HT1080 (cell line): Measurements from ENCODE around the gene TNIK. TPM values are rescaled to one million over a fixed set of nuclear protein-coding genes. Genes with fewer than 3 reads are reported as not detected.

Experiments
- DNase-seq: peaks from one replicate; pipeline ENCODE4 v3.0.0-alpha.2; 2015; ENCODE audit warnings: low read depth
- total RNA-seq: library from RNA; depleted of rRNA; stranded (reverse); fragments of >200 nt; shearing (Covaris generic); gene quantifications from 2 replicates; pipeline ENCODE4 v1.2.3, GENCODE V29; 2014

TNIK gene
- total RNA-seq, 1 experiment from 2014 or later = 16.1 TPM

DNA sequence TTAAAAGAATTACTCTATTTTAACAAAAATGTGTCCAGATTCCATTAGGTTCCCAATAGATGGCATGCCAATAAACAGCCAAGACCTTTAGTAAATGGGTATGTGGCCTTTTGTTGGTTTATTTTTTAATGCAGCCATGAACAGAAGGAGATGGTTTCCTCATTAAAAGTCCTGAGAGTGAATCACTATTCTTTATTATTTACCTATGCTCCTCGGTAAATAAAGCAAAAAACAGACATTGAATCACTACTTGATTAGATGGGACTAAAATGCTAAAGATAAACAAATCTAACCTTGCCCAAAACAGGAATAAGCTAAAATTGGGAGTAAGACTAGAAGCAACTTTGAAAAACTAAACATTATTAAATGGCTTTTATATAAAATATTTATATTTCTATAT is 94.2 kb downstream of the TNIK start:
- no peak for DNase-seq

DNA sequence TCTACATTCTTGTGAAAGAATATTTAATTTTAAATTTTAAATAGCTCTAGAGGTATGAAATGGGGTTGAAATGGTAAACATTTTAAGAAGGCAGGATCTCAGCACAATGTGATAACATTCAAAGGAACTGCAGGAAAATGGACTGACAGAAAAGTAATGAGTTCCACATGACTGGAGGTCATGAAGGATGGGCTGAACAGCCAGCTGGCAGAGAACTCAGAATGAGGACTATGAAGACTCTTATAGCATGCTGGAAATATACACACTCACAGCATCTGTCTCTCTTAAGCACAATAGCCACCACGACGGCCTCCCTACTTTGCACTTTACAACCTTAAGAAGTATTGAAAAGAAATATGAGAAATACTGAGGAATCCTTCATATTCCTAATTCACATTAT is 94.7 kb downstream of the TNIK start:
- no peak for DNase-seq

DNA sequence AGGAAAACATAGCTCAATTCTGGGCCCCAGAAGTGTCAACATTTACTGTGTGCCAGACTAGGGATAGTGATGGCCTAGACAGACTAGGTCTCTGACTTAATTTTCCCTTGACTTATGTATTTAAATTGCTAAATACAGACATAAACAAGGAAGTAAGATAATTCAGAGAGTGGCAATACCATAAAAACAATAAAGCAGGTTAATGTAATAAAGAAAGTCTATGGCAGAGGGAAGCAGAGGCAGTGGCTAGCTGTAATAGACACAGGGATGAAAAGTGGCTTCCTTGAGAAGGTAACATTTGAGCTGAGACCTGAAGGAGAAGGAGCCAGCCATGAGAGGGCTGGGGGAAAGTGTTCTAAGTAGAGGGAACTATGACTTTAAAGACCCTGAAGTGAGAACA is 95.7 kb downstream of the TNIK start:
- DNase-seq = no peak

DNA sequence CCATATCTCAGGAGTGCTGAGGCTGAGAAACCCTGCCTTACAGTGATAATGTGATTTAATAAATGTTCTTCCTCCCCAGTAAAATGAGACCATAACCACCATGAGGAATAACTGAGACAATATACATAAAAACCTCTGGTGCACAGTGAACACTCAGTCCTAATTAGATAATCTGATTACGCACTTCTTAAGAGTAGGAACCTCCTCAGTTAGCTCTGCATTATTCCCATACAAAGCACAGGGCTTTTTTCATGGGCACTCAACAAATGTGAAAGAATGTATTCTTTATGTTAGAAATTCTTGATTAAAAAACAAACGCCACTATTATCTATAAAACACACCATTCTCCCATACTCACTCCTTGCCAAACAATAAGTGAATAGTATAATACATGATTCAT is 97.0 kb downstream of the TNIK start:
- DNase-seq = no peak

DNA sequence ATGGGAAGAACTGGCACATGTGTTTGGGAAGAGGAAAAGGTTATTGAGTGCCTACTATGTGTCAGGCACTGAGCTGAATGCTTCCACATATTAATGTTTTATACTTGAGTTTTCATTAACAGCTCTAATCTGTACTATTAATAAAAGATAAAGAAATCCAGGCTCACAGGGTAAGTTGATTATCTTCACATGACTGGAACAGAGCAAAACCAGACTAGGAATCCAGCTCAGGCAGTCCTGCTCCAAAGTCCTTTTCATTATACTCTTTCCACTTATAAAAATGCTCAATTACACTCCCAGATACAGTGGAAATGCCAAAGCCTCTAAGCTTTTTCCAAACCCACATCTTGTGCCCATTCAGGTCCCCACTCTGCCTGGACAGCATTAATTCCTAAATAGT is 97.6 kb downstream of the TNIK start:
- no peak for DNase-seq

DNA sequence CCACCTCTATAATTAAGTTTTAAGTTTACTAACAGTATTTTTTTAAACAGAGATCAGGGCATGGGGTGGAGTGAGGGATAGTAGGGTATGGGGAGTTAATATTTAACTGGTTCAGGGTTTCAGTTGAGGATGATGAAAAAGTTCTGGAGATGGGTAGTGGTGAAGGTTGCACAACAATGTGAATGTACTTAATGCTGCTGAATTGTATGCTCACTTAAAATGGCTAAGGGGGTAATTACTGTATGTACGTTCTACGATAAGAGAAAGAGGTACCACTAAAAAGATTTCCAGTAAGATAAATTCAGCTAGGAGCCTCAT is 101.4 kb downstream of the TNIK start:
- DNase-seq = no peak

DNA sequence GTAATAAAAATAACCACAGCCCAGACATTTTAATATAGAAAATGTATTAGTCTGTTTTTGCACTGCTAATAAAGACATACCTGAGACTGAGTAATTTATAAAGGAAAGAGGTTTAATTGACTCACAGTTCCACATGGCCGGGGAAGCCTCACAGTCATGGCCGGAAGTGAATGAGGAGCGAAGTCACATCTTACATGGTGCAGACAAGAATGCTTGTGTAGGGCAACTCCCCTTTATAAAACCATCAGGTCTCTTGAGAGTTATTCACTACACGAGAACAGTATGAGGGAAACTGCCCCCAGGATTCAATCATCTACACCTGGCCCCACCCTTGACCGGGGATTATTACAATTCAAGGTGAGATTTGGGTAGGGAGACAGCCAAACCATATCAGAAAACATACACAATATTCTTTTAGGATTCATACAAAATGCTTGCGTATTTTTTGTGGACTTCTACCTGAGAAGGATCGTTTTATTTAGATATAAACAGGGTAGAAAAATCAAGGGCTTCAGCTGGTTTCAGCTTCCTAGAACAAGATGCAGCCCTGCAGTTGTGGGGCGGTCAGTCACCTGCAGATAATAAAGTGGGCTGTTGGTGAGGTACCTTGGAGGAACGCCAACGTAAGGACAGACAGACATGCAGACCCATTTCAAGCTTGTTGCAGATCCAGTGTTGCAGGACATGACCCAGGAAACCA is 101.9 kb downstream of the TNIK start:
- peak; percentile 72 for DNase-seq

DNA sequence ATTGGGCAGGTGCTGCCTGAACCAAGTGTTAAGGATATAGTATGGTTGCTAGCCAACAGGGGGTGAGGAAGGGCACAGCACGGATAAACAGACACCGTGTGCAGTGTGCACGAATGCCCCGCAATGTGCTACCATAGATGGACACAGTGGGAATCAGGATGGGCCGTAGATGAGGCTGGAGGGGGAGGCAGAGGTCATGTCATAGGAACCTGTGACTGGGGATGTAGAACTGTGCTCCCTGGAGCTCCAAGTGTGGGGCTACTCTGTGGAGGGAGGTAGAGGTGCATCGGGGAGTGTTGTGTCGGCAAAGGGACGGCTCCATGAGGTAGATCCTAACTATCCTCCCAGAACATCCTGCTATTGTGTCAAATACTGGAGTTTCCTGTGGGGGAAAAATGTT is 102.5 kb downstream of the TNIK start:
- DNase-seq = no peak

DNA sequence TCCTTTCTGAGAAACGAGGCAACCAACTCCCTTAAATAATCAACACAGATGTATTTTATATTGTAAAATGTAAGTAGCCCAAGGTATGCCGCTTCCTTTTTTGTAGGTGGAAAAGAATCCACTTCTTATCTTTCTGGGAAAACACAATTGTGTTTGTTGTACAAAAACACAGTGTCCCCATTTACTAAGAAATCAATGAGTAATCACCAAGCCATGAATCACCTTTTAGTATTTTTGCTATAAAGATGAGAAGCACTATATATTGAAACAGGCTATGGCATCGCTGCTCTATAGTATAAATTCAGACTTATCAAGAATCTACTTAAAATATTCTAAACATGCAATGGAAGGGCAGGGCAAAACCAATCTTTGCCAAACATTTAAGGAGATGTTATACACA is 104.0 kb downstream of the TNIK start:
- peak; percentile 69 for DNase-seq

DNA sequence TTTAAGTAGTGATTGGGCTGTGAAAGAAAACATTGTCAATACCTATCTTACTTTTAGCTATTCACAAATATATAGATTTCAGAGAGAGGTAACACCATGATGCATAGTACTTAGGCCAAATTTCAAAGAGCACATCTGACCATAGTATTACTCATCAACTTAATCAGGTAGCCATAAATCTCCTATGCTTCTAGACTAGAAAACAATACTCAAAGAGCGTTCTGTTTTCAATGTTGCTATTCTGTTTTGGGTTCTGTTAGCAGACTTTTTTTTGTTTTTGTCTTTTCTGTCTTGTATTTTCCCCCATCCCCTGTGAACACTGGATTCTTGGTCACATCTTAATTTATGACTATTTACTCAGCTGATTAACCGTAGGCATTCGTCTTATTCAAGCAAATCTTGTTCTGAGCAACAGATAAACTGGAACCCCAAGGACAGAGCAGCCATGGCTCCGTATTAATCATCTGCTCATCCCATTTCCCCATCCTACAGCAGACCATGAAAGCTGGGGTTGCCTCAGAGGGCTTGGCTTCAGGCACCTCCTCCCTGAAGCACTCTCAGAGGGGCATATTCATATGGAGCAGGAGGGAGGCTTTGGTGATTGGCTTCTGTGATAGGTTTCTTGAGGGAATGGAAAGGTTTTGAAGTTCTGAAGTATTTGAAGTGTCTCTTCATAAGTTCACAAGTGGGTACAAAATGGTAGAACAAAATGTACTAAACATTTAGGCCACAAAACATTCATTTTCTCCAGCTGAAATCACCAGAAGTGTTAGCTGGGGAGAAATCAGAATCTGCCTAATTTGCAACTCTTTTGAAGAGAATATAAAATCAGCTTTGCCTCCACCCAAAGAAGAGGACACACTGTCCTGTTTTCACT is 105.3 kb downstream of the TNIK start:
- peak; percentile 70 for DNase-seq

DNA sequence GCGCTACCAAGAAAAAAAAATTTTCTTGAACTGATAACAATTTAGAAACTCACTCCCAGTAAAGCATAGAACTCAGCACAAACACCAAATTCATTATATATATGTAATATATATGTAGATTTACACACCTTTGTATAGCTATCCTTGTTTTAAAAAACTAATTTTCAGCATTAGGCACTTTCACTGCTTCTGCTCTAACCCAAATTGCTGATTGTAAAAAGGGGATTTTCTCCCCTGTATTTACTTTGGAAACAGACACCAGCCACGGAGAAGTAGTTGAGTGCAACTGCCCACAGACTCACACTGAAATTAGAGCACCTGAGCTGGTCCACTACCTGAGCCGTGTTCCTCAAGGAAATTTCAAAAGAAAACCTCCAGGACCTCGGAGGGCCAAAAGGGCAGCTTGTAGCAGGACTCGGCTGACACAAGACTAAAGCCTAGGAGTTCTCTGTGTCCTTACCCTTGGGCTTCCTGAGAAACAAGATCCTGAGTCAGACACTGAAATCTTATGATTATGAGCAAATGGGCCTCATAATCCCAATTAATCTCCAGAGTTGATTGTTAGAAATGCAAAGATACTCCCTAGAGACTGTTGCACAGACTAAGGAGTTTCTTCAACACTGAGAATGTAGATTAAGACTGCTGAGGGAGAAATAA is 106.0 kb downstream of the TNIK start:
- peak; percentile 30 for DNase-seq

DNA sequence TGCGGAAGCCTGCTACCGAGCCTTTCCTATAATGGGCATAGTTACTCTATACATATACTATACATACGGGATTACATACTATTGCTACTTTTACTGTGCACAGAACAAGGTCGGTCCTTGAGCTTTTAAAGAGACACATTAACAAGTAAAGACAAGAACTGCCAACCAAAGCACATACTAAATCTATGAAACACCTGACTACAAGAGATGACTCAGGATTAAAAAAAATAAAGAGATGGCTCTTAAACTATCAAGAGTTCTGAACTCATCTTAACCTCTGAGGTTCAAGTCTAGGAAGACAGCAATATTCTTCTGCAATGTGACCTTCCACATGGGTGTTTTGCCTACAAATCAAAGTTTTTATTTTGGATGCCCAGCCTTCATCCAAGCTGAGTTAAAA is 106.8 kb downstream of the TNIK start:
- peak; percentile 71 for DNase-seq

DNA sequence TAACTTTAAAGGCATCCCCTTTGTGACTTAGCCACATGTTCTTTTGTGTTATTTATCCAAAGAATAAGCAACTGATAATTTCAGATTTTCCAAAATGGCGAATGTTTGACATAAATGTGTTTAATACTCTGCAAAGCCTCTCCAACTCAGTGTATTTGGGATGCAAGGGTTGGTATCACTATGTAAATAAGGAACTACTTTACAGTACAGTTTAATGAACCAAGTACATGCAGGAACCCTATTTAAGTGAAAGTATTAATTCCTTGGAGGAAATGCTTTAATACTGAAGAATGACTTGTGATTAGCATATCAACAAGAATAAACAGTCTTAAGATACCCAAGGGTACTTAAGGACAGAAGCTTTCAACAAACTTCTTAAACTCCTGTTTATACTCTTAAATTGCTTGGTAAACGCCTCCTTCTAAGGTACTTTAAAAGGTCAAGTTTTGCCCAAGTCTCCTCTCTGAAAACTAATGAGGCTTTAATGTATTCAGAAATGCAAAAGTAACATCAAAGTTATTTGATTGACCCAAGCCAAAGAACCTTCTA is 107.7 kb downstream of the TNIK start:
- no peak for DNase-seq

DNA sequence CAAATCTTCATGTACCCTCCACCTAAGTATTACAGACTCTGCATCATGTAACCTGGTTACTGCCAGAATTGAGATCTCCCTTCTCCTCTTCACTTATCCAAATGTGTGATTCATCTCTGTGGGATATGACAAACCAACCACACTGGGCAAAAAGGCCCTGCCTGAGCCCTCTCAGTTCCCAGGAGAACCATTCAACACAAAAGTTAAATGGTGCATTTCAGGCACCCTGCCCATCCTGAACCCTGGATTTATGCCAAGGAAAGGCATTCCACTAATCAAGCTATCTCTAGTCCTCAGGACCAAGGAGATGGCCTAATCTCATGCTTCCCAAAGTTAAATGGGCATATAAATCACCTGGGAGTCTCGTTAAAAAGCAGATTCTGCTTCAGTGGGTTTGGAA is 108.5 kb downstream of the TNIK start:
- DNase-seq = peak; percentile 100

DNA sequence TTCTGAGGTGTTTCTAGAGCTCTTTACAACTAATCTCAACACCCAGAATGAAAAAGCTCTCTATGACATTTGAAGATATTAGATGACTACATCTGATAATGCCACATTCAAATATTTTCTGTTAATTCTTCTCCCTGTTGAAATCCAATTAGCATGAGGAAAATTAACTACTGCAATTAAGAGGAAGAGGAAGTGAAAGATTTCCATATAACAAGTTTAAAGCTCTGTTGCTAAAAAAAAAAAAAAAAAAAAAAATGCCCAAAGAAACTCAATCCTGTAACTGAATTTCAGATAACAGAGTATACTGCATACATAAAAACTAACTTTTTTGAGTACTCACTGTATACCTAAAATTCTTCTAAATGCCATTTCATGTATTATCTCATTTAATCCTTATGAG is 109.8 kb downstream of the TNIK start:
- no peak for DNase-seq

DNA sequence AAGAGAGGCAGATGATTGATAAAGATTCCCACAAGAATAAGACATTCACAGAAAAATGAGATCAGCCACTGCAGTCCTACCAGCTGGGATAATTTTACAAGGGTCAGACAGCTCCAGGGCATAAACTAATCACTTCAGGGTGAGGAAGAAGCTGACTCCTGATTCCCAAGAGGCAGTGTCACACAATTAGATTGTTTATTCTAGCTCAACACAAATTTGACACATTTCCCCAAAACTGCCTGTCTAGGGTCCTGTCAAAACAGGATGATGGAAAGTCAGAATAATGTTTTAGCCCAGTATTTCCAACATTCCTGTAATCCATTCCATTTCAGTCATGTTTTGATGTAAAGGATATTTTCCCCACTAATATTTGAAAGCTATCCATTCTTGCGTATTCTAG is 110.8 kb downstream of the TNIK start:
- DNase-seq = peak; percentile 55

DNA sequence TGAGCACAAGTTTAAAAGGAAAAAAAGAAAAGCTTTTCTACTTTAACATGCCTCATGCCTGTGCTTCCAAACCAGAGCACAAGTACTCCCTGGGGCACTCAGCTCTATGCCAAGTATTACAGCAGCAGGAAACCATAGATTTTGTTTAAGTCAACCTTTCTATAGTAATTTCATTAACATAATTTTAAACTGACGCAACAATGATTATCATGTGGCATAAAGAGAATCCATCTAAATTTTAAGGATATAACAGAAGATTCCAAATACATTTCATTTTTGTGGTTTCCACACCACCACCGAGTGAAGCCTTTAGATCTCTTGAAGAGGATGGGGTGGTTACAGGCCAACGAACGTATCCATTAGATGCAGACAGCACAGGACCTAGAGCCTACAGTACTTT is 112.1 kb downstream of the TNIK start:
- no peak for DNase-seq

DNA sequence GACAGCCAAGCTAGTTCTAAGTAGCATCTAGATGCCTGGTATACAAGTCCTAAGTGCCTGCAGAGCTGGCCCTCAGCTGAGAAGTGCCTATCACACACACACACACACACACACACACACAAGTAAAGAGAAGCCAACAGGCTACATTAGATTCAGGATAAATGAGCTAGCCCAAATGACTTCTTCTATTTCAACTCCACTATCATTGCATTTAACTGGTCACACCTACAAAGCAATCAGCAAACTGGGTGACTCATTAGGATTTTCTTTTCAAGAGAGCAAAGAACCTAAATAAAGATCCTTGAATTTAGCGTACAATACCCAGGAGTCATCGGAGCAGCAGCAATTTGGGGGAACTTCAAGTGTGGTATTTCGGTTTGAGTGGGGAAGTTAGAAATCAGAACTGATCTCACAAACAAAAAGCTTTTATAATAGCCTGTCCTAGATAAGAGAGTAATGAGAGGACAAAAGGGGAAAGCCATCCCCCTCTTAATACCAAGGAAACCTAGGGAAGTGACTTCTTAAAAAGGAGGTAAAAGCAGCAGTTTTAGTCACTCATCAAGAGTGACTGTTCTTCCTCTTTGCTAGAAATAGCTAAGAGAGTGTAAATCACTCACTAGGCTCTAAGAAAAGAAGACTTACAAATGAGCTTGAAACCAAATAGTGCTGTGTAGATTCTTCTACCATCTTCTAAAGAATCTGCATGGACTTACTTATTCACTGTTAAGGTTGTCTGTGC is 112.7 kb downstream of the TNIK start:
- peak; percentile 73 for DNase-seq

DNA sequence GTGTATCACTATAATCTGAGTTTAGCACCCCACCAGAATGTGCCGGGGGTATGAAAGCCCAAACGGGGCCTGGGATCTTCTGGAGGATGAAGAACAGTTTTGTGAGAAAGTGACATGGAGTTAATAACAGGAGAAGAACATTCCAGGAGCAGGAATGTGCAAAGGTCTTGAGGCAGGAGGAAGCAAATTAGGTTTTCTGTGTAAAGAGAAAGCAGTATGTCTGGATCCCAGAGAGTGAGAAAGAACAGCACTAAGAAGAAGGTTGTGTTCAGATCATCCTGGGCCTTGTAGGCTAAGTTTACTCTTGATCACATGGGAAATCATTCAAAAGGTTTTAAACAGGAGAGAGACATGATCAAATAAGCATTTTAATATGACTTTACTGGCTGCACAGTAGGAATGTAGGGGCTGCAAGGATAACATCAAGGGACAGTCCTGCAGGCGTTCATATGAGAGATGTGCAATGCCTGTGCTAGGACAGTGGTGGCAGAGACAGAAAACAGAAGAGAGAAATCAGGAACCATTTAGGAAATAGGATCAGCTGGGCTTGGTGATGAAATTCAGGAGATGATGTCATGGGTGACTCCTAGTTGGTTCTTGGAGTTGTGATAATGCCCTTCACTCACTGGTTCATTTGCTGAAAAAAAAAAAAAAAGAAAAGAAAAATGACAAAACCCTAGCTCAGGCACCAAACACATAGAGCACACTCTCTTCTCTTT is 113.5 kb downstream of the TNIK start:
- DNase-seq = peak; percentile 66

DNA sequence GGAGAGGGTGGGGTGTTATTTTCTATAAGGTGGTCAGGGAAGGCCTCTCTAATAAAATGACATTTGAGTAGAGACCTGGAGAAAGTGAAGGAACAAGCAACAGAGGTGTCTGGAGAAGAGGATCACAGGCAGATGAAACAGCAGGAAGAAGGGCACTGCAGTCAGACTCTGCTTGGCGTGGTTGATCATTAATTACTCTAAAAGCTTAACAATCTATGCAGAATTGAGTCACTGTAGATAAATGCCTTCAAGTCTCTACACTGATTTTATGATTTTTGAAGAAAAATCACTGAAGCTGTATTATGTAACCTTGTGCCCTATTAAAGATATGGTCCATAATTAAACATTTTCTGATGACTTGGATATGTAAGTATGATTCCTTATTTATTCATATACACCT is 114.2 kb downstream of the TNIK start:
- no peak for DNase-seq
